Stimulated activated CD4-positive, alpha-beta T cell treated with anti-CD3 and anti-CD28 coated beads, Interleukin-12 subunit alpha, Interleukin-12 subunit beta, amount 100 ng/mL, for 24 hours (primary cell): Measurements from ENCODE around the gene N4BP2L2.

ENCODE experiments used
- DNase-seq, 2 experiments: peaks; one replicate each; pipeline ENCODE4 v3.0.0-alpha.2; 2020; ENCODE audit warnings: low read depth in 2 of 2

N4BP2L2 gene

GRCh38 chr13:32530841-32531253 is 7.7 kb downstream of the N4BP2L2 start:
- DNase-seq = no peak

DNA sequence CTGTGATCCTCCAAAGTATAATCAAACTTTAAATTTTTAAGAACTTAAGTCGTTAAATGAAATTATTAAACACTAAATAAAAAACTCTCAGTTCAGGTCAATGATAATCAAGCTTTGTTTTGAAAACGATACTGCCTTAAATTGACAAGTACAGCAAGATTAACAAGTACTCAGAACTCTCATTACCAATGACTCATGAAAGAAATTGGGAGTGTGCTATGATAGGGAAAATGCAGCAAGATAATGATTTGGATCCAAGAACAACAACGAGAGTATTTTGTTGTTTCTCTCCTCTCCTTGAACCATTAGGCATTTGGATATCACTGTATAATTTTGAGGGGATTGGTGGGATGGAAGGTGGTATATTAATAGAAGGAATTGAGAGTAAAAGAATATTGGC is 10.2 kb downstream of the N4BP2L2 start:
- DNase-seq = no peak

- no peak for DNase-seq
Measured at GRCh38 chr13:32527151-32527550, 11.4 kb downstream of the N4BP2L2 start.

DNA sequence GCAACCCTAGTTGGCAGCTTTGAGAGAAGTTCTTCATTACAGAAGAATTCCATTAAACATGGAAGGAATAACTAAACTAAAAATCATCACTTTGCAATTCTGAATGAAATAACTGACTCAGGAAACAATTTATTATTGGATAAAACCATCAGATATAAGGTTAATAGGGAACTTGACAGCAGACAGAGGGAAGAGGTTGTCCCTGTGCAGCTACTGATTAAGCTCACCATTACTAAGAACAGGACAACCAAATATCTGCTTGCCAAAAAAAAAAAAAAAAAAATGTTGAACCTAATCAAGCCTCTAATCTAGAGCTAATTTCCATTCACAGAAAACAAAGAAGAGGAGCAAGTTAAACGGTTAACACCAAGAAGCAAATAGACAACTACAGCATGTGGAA is 12.8 kb downstream of the N4BP2L2 start:
- DNase-seq = no peak

- no peak for DNase-seq
Measured at GRCh38 chr13:32515246-32515645, 23.3 kb downstream of the N4BP2L2 start.

- no peak for DNase-seq
Measured at GRCh38 chr13:32511482-32511881, 27.1 kb downstream of the N4BP2L2 start.

GRCh38 chr13:32504876-32505275 is 33.7 kb downstream of the N4BP2L2 start:
- DNase-seq = no peak

- no peak for DNase-seq
Measured at GRCh38 chr13:32504263-32504662, 34.3 kb downstream of the N4BP2L2 start.

GRCh38 chr13:32503727-32504126 is 34.9 kb downstream of the N4BP2L2 start:
- no peak for DNase-seq

GRCh38 chr13:32501064-32501463 is 37.5 kb downstream of the N4BP2L2 start:
- no peak for DNase-seq

- DNase-seq = no peak
Measured at GRCh38 chr13:32499538-32500210, 38.9 kb downstream of the N4BP2L2 start.

GRCh38 chr13:32497589-32497988 is 41.0 kb downstream of the N4BP2L2 start:
- DNase-seq = no peak

DNA sequence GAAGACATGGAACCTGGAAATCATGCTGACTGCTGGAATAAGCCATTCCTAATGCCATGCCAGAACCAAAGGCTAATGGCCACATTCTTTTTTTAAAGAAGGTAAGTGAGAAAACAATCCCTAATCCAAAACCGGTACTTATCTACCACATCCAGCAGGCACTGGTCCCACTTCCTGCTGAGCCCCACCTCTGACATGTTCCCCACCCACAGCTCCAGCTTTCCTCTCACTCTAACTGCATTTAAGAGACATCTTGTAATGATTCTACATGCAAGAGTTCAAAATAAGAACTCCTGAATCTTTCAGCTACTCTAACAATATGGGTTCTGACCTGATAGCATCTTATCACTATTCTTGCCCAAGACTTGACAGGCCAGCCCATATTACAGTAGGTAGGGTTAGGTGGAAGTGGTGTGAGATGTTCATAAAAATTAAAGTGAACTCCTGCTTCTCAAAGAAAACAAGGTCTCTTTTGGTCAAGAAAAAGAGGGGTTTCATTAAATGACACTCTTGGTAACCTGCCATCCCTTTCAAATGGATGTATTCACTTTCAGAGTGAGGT is 41.9 kb downstream of the N4BP2L2 start:
- DNase-seq = no peak

DNA sequence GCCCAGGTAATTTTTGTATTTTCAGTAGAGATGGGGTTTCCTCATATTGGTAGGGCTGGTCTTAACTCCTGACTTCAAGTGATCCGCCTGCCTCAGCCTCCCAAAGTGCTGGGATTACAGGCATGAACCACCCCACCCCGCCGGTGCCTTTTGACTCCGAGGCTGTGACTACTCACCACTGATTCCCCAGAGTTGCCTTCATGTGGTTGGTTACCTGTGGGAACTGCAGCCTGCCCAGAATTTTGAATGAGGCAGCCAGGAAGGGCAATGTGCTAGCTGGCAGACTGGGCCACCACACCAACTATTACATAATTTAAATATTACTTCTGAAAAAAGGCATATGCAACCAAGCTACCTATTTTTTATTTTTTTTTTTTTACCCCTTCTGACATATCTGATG is 42.8 kb downstream of the N4BP2L2 start:
- DNase-seq = no peak

DNA sequence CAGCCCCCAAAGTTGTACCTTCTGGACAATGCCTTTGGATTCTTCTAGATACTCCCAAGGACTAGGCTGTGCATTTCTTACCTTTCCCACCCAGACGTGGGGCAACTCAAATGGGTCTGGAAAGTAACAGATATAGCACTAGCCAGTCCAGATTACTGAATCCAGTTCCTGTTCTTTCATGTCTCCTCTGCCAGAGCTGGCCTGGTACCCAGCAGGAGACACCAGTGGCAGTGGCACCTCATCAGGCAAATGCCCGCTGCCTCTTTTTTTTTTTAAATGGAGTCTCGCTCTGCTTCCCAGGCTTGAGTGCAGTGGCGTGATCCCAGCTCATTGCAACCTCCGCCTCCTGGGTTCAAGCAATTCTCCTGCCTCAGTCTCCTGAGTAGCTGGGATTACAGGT is 43.2 kb downstream of the N4BP2L2 start:
- DNase-seq = no peak

DNA sequence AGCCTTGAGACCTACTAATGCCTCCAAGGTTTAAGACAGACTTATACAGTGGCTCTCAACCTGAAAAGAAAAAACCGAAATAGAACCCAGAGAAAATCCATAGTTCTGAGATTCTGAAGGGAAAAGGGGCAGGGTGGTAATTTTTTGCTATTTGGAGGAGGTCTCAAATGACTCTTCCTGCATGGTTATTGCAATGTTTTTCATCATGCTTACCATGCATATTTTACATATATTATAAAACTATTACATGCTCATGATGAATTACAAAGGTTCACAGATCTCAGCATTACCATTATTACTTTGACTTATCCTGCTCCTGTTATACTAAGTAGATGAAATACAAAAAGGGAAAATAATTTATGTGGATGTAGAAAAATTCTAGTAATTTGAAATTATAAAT is 47.6 kb downstream of the N4BP2L2 start:
- no peak for DNase-seq

- DNase-seq = no peak
Measured at GRCh38 chr13:32476892-32477291, 61.7 kb downstream of the N4BP2L2 start.

DNA sequence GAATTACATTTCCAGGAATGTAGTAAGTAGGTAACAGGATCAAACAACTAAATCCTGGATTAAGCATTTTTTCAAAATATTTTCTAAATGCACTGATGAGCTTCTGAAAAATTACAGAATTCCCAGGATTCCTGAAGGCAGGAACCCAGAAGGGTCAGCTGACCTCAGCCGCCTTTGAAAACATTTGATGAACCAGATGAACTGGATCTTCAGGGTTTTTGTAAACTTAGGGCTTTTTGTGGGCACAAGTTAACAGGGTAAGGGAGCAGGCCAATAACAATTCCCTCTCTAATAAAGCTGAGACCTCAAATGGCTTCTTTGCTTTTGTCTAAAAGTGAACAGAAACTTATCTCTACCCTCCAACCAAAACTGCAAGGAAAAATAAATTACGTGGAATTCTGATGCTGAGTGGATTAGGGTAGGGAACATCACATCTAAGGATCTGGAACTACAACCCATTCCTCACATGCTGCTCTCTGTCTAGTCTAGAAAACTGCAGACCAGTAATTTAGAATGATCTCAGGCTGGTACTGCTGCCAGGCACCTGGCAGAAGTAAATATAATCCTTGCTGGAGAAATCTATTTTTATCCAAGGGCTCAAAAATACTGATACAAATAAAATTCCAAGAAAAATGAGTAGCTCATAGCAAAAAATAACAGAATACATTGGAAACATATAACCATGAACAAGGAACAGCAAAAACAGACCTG is 62.4 kb downstream of the N4BP2L2 start:
- no peak for DNase-seq

GRCh38 chr13:32474999-32475792 is 63.4 kb downstream of the N4BP2L2 start:
- no peak for DNase-seq

DNA sequence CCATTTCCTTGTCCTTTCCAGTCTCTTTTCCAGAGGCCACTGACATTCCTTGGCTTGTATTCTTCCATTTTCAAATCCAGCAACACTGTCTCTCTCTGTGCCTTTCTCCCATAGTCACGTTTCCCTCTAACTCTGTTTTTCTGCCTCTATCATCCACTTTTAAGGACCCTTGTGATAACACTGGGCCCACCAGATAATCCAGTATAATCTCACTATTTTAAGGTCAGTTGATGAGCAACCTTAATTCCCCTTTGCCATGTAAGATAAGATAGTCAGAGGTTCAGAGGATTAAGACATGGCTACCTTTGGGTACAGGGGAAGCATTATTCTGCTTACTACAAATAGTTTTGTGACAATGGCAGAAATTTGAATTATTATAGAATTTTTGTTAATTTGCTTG is 64.9 kb downstream of the N4BP2L2 start:
- no peak for DNase-seq

GRCh38 chr13:32472194-32472621 is 66.4 kb downstream of the N4BP2L2 start:
- DNase-seq = no peak

DNA sequence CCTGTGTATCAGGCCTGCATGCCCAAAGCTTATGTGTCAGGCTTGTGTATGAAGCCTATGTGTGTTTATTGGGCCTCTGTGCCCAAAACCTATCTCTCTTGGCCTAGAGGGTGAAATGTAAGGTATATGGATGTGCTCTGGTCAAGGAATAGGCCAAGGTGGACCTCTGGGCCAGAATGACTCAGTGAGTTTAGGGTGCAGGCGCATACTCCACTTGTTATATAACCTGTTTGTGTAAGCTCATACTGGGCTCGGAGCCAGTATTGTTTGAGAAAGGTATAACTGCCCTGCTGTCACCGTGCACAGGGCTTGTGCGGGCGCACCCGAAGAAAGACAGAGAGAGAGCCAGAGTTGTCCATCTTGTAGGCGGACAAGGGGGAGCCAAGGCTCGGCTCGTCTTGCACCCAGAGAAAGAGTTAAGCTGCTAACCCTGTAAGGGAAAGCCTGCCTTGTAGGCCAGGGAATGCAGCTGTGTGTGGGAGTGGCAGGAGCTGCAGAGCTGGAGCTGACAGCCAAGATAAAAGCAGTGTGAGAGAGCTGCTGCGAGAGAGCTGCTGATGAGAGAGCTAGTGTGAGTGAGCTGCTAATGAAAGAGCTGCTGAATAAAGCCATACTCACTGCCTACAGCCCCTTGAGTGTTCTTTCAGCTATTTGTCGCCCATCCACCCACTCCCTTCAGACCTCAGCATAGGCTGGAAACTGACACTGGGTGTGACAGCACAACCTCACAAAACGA is 67.2 kb downstream of the N4BP2L2 start:
- no peak for DNase-seq
